H9 (cell line): Measurements from ENCODE around the gene CEP120. TPM values are rescaled to one million over a fixed set of nuclear protein-coding genes. Genes with fewer than 3 reads are reported as not detected.

Experiments
- DNase-seq: peaks from one replicate; pipeline ENCODE4 v3.0.0-alpha.2; 2017
- H2AFZ ChIP-seq: one replicate; pipeline ENCODE4 v1.6.1; 2013; ENCODE audit warnings: mild to moderate bottlenecking, low read length, control low read depth, moderate library complexity
- H2AK5ac ChIP-seq: 2 replicates; pipeline ENCODE4 v1.6.1; 2013; ENCODE audit warnings: low read length, control low read depth, mixed read lengths; ENCODE audit not compliant: insufficient read length
- H2BK120ac ChIP-seq: one replicate; pipeline ENCODE4 v1.6.1; 2013; ENCODE audit warnings: low read depth, mild to moderate bottlenecking, low read length, control low read depth, inconsistent platforms; ENCODE audit not compliant: poor library complexity, severe bottlenecking
- H2BK12ac ChIP-seq: 2 replicates; pipeline ENCODE4 v1.6.1; 2013; ENCODE audit warnings: low read length, control low read depth, mixed read lengths, low read depth; ENCODE audit not compliant: insufficient read length
- H2BK15ac ChIP-seq: 2 replicates; pipeline ENCODE4 v1.6.1; 2013; ENCODE audit warnings: low read depth, low read length, control low read depth
- H2BK20ac ChIP-seq: one replicate; pipeline ENCODE4 v1.6.1; 2013; ENCODE audit warnings: low read depth, mild to moderate bottlenecking, low read length, control low read depth, inconsistent platforms; ENCODE audit not compliant: poor library complexity, severe bottlenecking
- H2BK5ac ChIP-seq: 2 replicates; pipeline ENCODE4 v1.6.1; 2013; ENCODE audit warnings: low read length, control low read depth, mixed read lengths; ENCODE audit not compliant: insufficient read length
- H3K14ac ChIP-seq: 2 replicates; pipeline ENCODE4 v1.6.1; 2013; ENCODE audit warnings: low read length, control low read depth; ENCODE audit not compliant: insufficient read depth
- H3K18ac ChIP-seq: 2 replicates; pipeline ENCODE4 v1.6.1; 2013; ENCODE audit warnings: low read depth, mild to moderate bottlenecking, mixed read lengths, low read length, control low read depth; ENCODE audit not compliant: insufficient read length
- H3K23ac ChIP-seq: 2 replicates; pipeline ENCODE4 v1.6.1; 2013; ENCODE audit warnings: low read length, control low read depth, mixed read lengths, low read depth; ENCODE audit not compliant: insufficient read length
- H3K23me2 ChIP-seq: 2 replicates; pipeline ENCODE4 v1.6.1; 2013; ENCODE audit warnings: low read depth, mild to moderate bottlenecking, mixed read lengths, low read length, control low read depth; ENCODE audit not compliant: insufficient read length, poor library complexity, severe bottlenecking
- H3K27ac ChIP-seq: 2 replicates; pipeline ENCODE4 v1.5.1; 2013; ENCODE audit warnings: low read length, control low read depth, mixed read lengths, low read depth; ENCODE audit not compliant: insufficient read length
- H3K27me3 ChIP-seq: 2 replicates; pipeline ENCODE4 v1.6.1; 2013; ENCODE audit warnings: low read length, control low read depth, inconsistent platforms; ENCODE audit not compliant: insufficient read depth
- H3K4ac ChIP-seq: 2 replicates; pipeline ENCODE4 v1.6.1; 2013; ENCODE audit warnings: low read depth, mild to moderate bottlenecking, control low read depth, inconsistent platforms, low read length, moderate library complexity
- H3K4me1 ChIP-seq: 2 replicates; pipeline ENCODE4 v1.6.1; 2013; ENCODE audit warnings: low read length, control low read depth, inconsistent platforms; ENCODE audit not compliant: insufficient read depth
- H3K4me2 ChIP-seq: 2 replicates; pipeline ENCODE4 v1.6.1; 2013; ENCODE audit warnings: low read length, control low read depth, mixed read lengths; ENCODE audit not compliant: insufficient read length, insufficient read depth
- H3K56ac ChIP-seq: 2 replicates; pipeline ENCODE4 v1.6.1; 2013; ENCODE audit warnings: low read depth, mild to moderate bottlenecking, mixed read lengths, low read length, control low read depth; ENCODE audit not compliant: insufficient read length
- H3K79me1 ChIP-seq: 2 replicates; pipeline ENCODE4 v1.6.1; 2013; ENCODE audit warnings: low read depth, mild to moderate bottlenecking, moderate library complexity, low read length, control low read depth, inconsistent platforms; ENCODE audit not compliant: insufficient read depth, poor library complexity, severe bottlenecking
- H3K79me2 ChIP-seq: 2 replicates; pipeline ENCODE4 v1.6.1; 2013; ENCODE audit warnings: low read length, control low read depth, inconsistent platforms; ENCODE audit not compliant: insufficient read depth
- H3K9ac ChIP-seq: 2 replicates; pipeline ENCODE4 v1.6.1; 2013; ENCODE audit warnings: low read length, control low read depth, mixed read lengths; ENCODE audit not compliant: insufficient read length; ENCODE audit errors: extremely low read depth
- H3K9me3 ChIP-seq: one replicate; pipeline ENCODE4 v1.6.1; 2013; ENCODE audit warnings: low read depth, low read length, inconsistent platforms; ENCODE audit not compliant: control insufficient read depth
- H3T11ph ChIP-seq: one replicate; pipeline ENCODE4 v1.6.1; 2013; ENCODE audit warnings: mild to moderate bottlenecking, low read length, control low read depth, inconsistent platforms
- H4K20me1 ChIP-seq: one replicate; pipeline ENCODE4 v1.6.1; 2013; ENCODE audit not compliant: control insufficient read depth, insufficient read length, insufficient read depth
- H4K5ac ChIP-seq: 2 replicates; pipeline ENCODE4 v1.6.1; 2013; ENCODE audit warnings: low read depth, mild to moderate bottlenecking, mixed read lengths, low read length, control low read depth; ENCODE audit not compliant: insufficient read length
- H4K8ac ChIP-seq: replicated peaks from 2 replicates; pipeline ENCODE4 v1.6.1; 2013; ENCODE audit warnings: low read length, control low read depth, mixed read lengths, low read depth; ENCODE audit not compliant: insufficient read length
- H4K91ac ChIP-seq: 2 replicates; pipeline ENCODE4 v1.6.1; 2013; ENCODE audit warnings: low read depth, mild to moderate bottlenecking, moderate library complexity, mixed read lengths, low read length, control low read depth; ENCODE audit not compliant: insufficient read length
- H3K27ac Mint-ChIP-seq, 3 experiments: 2 replicates in 2 of 3; 3 replicates in 1 of 3; pipeline ENCODE4 v1.8.0; 2020 to 2021; ENCODE audit warnings: mixed read lengths in 3 of 3, mild to moderate bottlenecking in 1 of 3, moderate library complexity in 1 of 3
- H3K27me3 Mint-ChIP-seq: 2 replicates; pipeline ENCODE4 v1.8.0; 2021; ENCODE audit warnings: low read depth, mild to moderate bottlenecking, moderate library complexity, mixed read lengths
- H3K36me3 Mint-ChIP-seq, 3 experiments: 2 replicates in 2 of 3; 3 replicates in 1 of 3; pipeline ENCODE4 v1.8.0; 2020 to 2021; ENCODE audit warnings: low read depth in 3 of 3, mixed read lengths in 3 of 3; ENCODE audit not compliant: insufficient read depth in 1 of 3
- H3K4me1 Mint-ChIP-seq, 2 experiments: 2 replicates each; pipeline ENCODE4 v1.8.0; 2020; ENCODE audit warnings: mixed read lengths in 2 of 2
- H3K4me3 Mint-ChIP-seq, 2 experiments: 2 replicates in 1 of 2; 3 replicates in 1 of 2; pipeline ENCODE4 v1.8.0; 2020 to 2021; ENCODE audit warnings: mild to moderate bottlenecking in 2 of 2, mixed read lengths in 2 of 2, moderate library complexity in 1 of 2
- H3K9me3 Mint-ChIP-seq, 2 experiments: 2 replicates in 1 of 2; 3 replicates in 1 of 2; pipeline ENCODE4 v1.8.0; 2020; ENCODE audit warnings: mild to moderate bottlenecking in 2 of 2, mixed read lengths in 2 of 2, moderate library complexity in 1 of 2
- CTCF ChIP-seq: fragments of 200-600 bp; sonication (generic); conservative IDR thresholded peaks from 3 replicates; pipeline ENCODE4 v1.8.0; 2021; ENCODE audit warnings: antibody characterized with exemption, mild to moderate bottlenecking
- WGBS: extraction: QIAGEN DNeasy Blood & Tissue Kit; methylation state at CpG from one replicate; pipeline ENCODE4 v1.1.7; 2013; ENCODE audit warnings: missing lambda C conversion rate, low lambda C conversion rate, mixed read lengths; ENCODE audit not compliant: insufficient read length; ENCODE audit errors: extremely low coverage; 5-methylcytosine and 5-hydroxymethylcytosine counted together
- total RNA-seq: library from RNA; stranded (reverse); gene quantifications from 2 replicates; pipeline ENCODE4 v1.2.1, GENCODE V29; 2021

Gene CEP120
- total RNA-seq, 1 experiment from 2014 or later = 22.5 TPM

- H3K9me3 ChIP-seq = no peaks in the 10 kb centered on the region
- peak overlapping the region; percentile 17 for H2AFZ ChIP-seq
- no peak overlapping the region for H4K5ac ChIP-seq
- H3K27me3 ChIP-seq = no peaks in the 10 kb centered on the region
- H2BK120ac ChIP-seq = no peak overlapping the region
- no peak overlapping the region for H2BK20ac ChIP-seq
- H3K4ac ChIP-seq = no peak overlapping the region
- no peak overlapping the region for H4K8ac ChIP-seq
- no peak overlapping the region for H2BK15ac ChIP-seq
- Mint-ChIP-seq H3K27ac (no peak overlapping the region), H3K27me3 (no peaks in the 10 kb centered on the region), H3K36me3 (no peaks in the 10 kb centered on the region), H3K4me3 (no peak overlapping the region), H3K4me1 (peaks cover 11 to 13% of the 10 kb centered on the region in 2 experiments), H3K9me3 (no peaks in the 10 kb centered on the region)
- H2BK5ac ChIP-seq = no peak overlapping the region
- no peak for DNase-seq
- no CpG with 5 or more reads among the region's 2 CpGs for WGBS
- H3K23ac ChIP-seq = no peak overlapping the region
- no peaks in the 10 kb centered on the region; the same call in 1 of the 2 replicates for H3K79me2 ChIP-seq
- no peak overlapping the region for H3T11ph ChIP-seq
- no peak overlapping the region for H3K4me2 ChIP-seq
- no peak overlapping the region for H3K56ac ChIP-seq
- no peak overlapping the region for H2AK5ac ChIP-seq
- no peak overlapping the region for H3K27ac ChIP-seq
- no peak overlapping the region for H3K18ac ChIP-seq
- no peak overlapping the region for H4K91ac ChIP-seq
- no peaks in the 10 kb centered on the region for H3K79me1 ChIP-seq
- no peaks in the 10 kb centered on the region for H4K20me1 ChIP-seq
- no peaks in the 10 kb centered on the region for H3K23me2 ChIP-seq
- TF ChIP-seq CTCF = no peak
- H3K14ac ChIP-seq = no peak overlapping the region
- no peak overlapping the region for H2BK12ac ChIP-seq
- no peak overlapping the region for H3K9ac ChIP-seq
- H3K4me1 ChIP-seq = no peaks in the 10 kb centered on the region
These were observed 15.0 kb upstream of the CEP120 start for GRCh38 chr5:123438244-123438643.
